Ovary (tissue), 3 donors: ENCODE measurements around the gene OPCML.

Source experiments
- CTCF ChIP-seq, 3 donors: fragments of 450-650 bp in 2 of 3; fragments of 200-600 bp in 1 of 3; IDR thresholded peaks; one replicate each; pipeline versions ENCODE4 v1.5.1 to v1.8.0; 2016 to 2022; ENCODE audit warnings: antibody characterized with exemption in 3 of 3, mild to moderate bottlenecking in 1 of 3
- EP300 ChIP-seq: sonication (generic); formaldehyde crosslinking; IDR thresholded peaks from one replicate; pipeline ENCODE4 v1.6.1; 2017; ENCODE audit warnings: antibody characterized with exemption
- POLR2A ChIP-seq: fragments of 450-650 bp; IDR thresholded peaks from one replicate; pipeline ENCODE4 v1.6.1; 2017; ENCODE audit warnings: antibody characterized with exemption, mild to moderate bottlenecking, moderate library complexity
- donor health status: DM: no; HTN: no; CAD: no.

GRCh38 chr11:132490978-132491377 is 1041.3 kb downstream of the OPCML start:
- TF ChIP-seq CTCF (IDR thresholded peaks at IDR 0.05) (no peak), POLR2A (no peak), EP300 (no peak)
